ENCODE data around the gene PHLDA1. TPM values are rescaled to one million over a fixed set of nuclear protein-coding genes. Genes with fewer than 3 reads are reported as not detected.

The PHLDA1 gene
- total and polyA plus RNA-seq, 2 of the 13 experiments (the other 11 are each of a cell fraction or from before 2014, with no cell fraction given): 33.8 to 41.0 TPM

GRCh38 chr12:76047060-76047459, 15.5 kb upstream of the PHLDA1 start (continued):
- no peak for TF ChIP-seq HDAC2 (CRISPR knock-in tag; IDR thresholded peaks at IDR 0.05)
- TF ChIP-seq THAP8 (CRISPR knock-in tag; IDR thresholded peaks at IDR 0.05; ENCODE audit: borderline replicate concordance): no peak
- TF ChIP-seq ZNF20 (CRISPR knock-in tag; IDR thresholded peaks at IDR 0.05): no peak
- no peak for TF ChIP-seq ZNF687 (CRISPR knock-in tag; IDR thresholded peaks at IDR 0.05)
- no peak for TF ChIP-seq KLF13 (CRISPR knock-in tag; IDR thresholded peaks at IDR 0.05)
- no peak for TF ChIP-seq TIGD3 (CRISPR knock-in tag; IDR thresholded peaks at IDR 0.05; ENCODE audit: borderline replicate concordance)
- no peak for TF ChIP-seq ETS1 (CRISPR knock-in tag; IDR thresholded peaks at IDR 0.05)
